ENCODE data around the gene PLA2G1B.

PLA2G1B gene

GRCh38 chr12:120366845-120367232, 39.3 kb upstream of the PLA2G1B start:
- no peak for DNase-seq (ENCODE audit: low read depth in 1 of 2, low spot score in 1 of 2)
- in situ Hi-C loops (cut with HindIII; ENCODE audit: low pct_unique_long_range_greater_than_20kb, low sequenced_read_pairs) = no loop called here
- no peak for TF ChIP-seq JUND (IDR thresholded peaks at IDR 0.05; ENCODE audit: low read depth)

GRCh38 chr12:120366341-120366705, 38.7 kb upstream of the PLA2G1B start:
- no peak for TF ChIP-seq JUND (IDR thresholded peaks at IDR 0.05; ENCODE audit: low read depth)
- in situ Hi-C loops (cut with HindIII; ENCODE audit: low pct_unique_long_range_greater_than_20kb, low sequenced_read_pairs) = no loop called here
- no peak for DNase-seq (ENCODE audit: low read depth in 1 of 2, low spot score in 1 of 2)

GRCh38 chr12:120365675-120366340, 38.2 kb upstream of the PLA2G1B start:
- TF ChIP-seq JUND (IDR thresholded peaks at IDR 0.05; ENCODE audit: low read depth) = no peak
- DNase-seq (ENCODE audit: low read depth in 1 of 2, low spot score in 1 of 2) = no peak
- in situ Hi-C loops (cut with HindIII; ENCODE audit: low pct_unique_long_range_greater_than_20kb, low sequenced_read_pairs) = no loop called here

DNA sequence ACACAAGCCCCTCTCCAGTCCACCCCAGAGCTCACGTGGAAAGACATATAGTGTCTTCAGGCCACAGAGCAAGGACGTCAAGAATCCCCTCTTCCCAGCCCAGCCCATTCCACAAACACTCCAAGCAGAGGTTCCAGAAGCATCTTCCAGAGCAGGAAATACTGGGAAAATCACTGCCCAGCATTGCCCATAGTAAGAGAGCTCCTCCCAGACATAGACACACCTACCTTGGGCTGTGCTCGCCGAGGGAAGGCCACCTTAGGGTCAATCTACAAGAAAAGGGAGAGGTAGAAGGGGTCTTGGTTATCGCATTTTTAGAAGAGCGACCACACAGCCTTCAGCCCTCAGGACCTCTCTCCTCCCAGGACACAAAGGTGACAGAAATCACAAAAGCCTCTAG, 36.9 kb upstream of the PLA2G1B start:
- no peak for DNase-seq (ENCODE audit: low read depth in 1 of 2, low spot score in 1 of 2)
- in situ Hi-C loops (cut with HindIII; ENCODE audit: low pct_unique_long_range_greater_than_20kb, low sequenced_read_pairs) = no loop called here
- TF ChIP-seq JUND (IDR thresholded peaks at IDR 0.05; ENCODE audit: low read depth) = no peak

DNA sequence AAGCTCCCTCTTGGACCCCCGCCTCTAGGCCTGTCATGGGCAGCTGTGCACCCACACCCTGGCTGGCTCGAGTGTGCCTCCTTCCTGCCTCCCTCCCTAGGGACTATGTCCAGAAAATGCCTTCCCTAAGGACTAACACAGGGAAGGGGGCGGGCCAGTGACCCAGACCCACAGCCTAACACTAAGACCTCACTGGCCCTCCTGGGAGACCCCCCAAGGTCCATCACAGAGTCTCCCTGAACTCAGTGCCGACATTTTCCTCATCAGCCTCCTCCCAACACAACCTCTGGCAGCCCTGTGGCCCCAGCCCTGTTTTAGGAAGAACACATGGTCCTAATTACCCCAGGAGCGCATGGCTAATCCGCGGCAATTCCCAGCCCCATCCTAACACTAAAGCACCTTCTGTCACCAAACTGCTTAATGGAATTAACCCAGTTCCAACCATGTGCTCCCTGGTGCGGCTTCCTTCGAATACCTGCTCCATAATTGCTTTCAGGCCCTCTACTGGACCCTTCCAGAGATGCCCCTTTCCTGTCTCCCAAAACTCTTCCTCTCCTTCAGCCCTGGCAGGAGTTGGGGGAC, 35.8 kb upstream of the PLA2G1B start:
- in situ Hi-C loops (cut with HindIII; ENCODE audit: low pct_unique_long_range_greater_than_20kb, low sequenced_read_pairs) = no loop called here
- TF ChIP-seq JUND (IDR thresholded peaks at IDR 0.05; ENCODE audit: low read depth) = no peak
- no peak for DNase-seq (ENCODE audit: low read depth in 1 of 2, low spot score in 1 of 2)

DNA sequence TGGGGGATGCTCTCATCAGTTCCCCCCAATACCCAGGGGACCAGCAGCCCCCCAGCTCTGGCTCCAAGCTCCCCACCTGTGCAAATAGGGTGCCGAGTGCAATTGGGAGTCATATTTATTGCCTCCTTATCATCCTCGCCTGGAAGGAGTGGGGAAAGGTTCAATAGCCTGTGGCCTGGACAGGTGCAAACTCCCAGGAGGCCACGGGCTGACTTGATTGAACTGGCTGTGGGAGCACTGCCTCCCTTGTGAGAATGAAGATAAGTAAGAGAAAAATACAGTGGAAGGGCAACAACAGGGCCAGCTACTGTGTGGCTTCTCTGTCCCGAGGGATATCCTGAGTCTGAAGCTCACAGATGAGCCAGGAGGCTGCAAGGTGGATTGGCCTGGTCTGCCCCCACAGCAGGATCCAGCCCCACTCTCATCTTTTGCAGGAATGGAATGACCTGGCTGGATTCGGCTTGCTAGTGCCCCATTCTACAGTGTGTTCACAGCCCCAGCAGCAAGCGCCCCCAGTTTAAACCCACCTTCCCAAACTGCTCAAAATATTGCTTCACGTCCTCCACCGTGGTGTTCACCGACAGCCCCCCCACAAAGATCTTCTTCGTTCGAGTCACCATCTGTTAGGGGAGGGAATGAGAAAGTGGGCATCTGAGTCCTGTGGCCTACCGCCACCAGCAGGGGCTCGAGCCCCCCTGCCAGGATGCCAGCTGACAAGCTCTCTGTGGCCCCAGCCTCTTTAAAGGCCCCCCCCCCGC, 35.1 kb upstream of the PLA2G1B start:
- no peak for DNase-seq (ENCODE audit: low read depth in 1 of 2, low spot score in 1 of 2)
- in situ Hi-C loops (cut with HindIII; ENCODE audit: low pct_unique_long_range_greater_than_20kb, low sequenced_read_pairs) = no loop called here
- TF ChIP-seq JUND (IDR thresholded peaks at IDR 0.05; ENCODE audit: low read depth) = no peak

- DNase-seq (ENCODE audit: low read depth in 1 of 2, low spot score in 1 of 2) = no peak
- no peak for TF ChIP-seq JUND (IDR thresholded peaks at IDR 0.05; ENCODE audit: low read depth)
- in situ Hi-C loops (cut with HindIII; ENCODE audit: low pct_unique_long_range_greater_than_20kb, low sequenced_read_pairs) = no loop called here
These were observed 34.1 kb upstream of the PLA2G1B start for GRCh38 chr12:120361506-120362208.

- in situ Hi-C loops (cut with HindIII; ENCODE audit: low pct_unique_long_range_greater_than_20kb, low sequenced_read_pairs) = no loop called here
- TF ChIP-seq JUND (IDR thresholded peaks at IDR 0.05; ENCODE audit: low read depth) = no peak
- DNase-seq (ENCODE audit: low read depth in 1 of 2, low spot score in 1 of 2) = no peak
These were observed 31.5 kb upstream of the PLA2G1B start for GRCh38 chr12:120359128-120359527.

DNA sequence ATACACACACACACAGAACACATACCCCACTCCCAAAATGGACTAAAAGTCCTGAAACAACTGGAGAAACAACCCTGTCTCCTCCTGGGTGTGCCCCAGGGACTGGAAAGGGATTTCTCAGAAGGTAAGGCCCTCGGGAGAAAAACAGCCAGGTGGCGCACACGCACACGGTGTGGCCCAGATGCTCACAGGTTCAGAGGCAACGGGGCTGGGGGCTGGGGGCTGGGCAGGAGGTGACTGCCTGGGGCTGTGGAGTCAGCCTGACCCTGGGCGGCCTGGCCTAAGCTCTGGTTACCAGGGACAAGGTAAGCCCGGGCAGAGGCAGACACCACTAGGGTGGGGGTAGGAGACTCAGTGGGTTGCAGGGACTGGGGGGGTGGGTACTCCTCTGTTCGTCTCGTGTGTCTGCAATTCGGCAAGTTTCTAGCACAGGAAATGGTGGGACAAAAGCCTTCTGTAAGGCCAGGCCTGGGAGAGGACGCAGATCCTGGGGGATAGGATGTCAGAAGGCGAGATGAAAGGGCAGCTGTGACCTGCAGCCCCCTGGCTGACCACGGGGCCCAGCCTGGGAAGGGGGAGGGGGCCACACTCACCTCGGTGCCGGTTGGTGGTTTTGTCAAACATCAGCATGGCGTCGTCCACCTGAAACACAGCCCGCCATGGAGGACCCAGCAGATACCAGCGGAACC, 31.0 kb upstream of the PLA2G1B start:
- in situ Hi-C loops (cut with HindIII; ENCODE audit: low pct_unique_long_range_greater_than_20kb, low sequenced_read_pairs) = no loop called here
- TF ChIP-seq JUND (IDR thresholded peaks at IDR 0.05; ENCODE audit: low read depth) = no peak
- DNase-seq (ENCODE audit: low read depth in 1 of 2, low spot score in 1 of 2) = peak in 1 of 2 experiments; percentile 51

DNA sequence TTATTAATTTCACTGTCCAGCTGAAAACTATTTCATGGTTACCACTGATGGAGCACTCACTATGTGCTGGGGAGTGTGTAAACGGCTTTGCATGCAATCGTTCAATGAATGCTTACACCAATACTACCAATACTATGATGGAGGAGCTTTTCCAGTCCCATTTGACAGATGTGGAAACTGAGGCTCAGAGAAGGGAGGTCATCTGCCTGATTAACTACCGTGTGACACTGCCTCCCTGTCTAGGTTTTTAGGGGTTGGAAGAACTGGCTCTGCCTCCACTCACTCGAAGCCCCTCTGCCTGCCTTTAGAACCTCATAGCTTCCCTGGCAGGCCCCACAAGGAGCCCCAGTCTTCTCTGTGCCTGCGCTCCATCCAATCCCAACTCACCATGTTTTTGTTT, 29.5 kb upstream of the PLA2G1B start:
- no peak for DNase-seq (ENCODE audit: low read depth in 1 of 2, low spot score in 1 of 2)
- in situ Hi-C loops (cut with HindIII; ENCODE audit: low pct_unique_long_range_greater_than_20kb, low sequenced_read_pairs) = no loop called here
- TF ChIP-seq JUND (IDR thresholded peaks at IDR 0.05; ENCODE audit: low read depth) = no peak

DNA sequence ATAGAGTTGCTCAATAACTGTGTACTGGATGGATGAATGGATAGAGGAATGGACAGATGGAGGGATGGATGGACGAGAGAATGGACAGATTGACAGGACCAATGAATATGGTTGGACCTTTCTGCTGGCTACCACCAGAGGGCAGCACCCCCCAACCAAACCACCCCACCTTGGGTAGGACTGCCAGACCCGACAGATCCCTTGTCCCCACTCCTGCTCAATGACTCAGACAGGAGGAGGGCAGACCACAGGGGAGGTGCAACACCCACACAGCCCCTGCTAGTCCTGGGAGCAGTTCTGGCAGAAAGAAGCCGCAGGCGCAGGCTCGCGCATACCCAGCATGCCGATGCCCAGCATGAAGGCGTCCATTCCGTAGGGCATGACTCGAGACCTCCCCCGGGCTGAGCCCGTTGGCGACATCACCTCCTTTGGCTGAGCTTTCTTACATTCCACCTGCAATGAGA, 29.0 kb upstream of the PLA2G1B start:
- no peak for TF ChIP-seq JUND (IDR thresholded peaks at IDR 0.05; ENCODE audit: low read depth)

More for the DNA sequence above, 29.0 kb upstream of the PLA2G1B start:
- peak; percentile 83 to 98 for DNase-seq (ENCODE audit: low read depth in 1 of 2, low spot score in 1 of 2)
- in situ Hi-C loops (cut with HindIII; ENCODE audit: low pct_unique_long_range_greater_than_20kb, low sequenced_read_pairs) = no loop called here

All from T47D (cell line).